ENCODE results near the gene HAO1. TPM values are rescaled to one million over a fixed set of nuclear protein-coding genes. Genes with fewer than 3 reads are reported as not detected.

HAO1 gene
- total and polyA plus RNA-seq, 2 of the 13 experiments (the other 11 are each of a cell fraction or from before 2014, with no cell fraction given), result 0.03 TPM; not detected in 1

- TF ChIP-seq MZF1 (CRISPR knock-in tag; IDR thresholded peaks at IDR 0.05; ENCODE audit: borderline replicate concordance), result no peak
- no peak for TF ChIP-seq HNF1B (CRISPR knock-in tag; IDR thresholded peaks at IDR 0.05)
Observed at GRCh38 chr20:7858734-7859250, 81.5 kb downstream of the HAO1 start (continued).

- ATAC-seq (no peak), FAIRE-seq (no peak), DNase-seq (ENCODE audit: low spot score) (no peak)
- intact Hi-C loops (cut with micrococcal nuclease; ENCODE audit: unreplicated experiment) (no loop called here), in situ Hi-C loops (cut with HindIII; ENCODE audit: extremely low pct_ligation_motif_present, low pct_unique_long_range_greater_than_20kb) (loop anchor here (5.0 to 10.0 kb wide), 2 partner anchors 744 to 1022 kb away; no protein-coding TSS in a partner anchor)
- no peaks in the 10 kb centered on the region for H3K36me3 ChIP-seq (replicated peaks in 1 of 2; ENCODE audit: control insufficient read depth in 1 of 2, insufficient read depth in 2 of 2, low read length in 2 of 2)
- no peak overlapping the region for H2AFZ ChIP-seq (ENCODE audit: low read length)
- no peak overlapping the region for H3K4me3 ChIP-seq (replicated peaks in 1 of 3; ENCODE audit: insufficient read depth in 1 of 3, low read depth in 2 of 3, low read length in 3 of 3)
- no peaks in the 10 kb centered on the region for H4K20me1 ChIP-seq (ENCODE audit: insufficient read depth, low read length)
- WGBS (ENCODE audit: low lambda C conversion rate), result under 1% methylated on average over 2 of the region's 2 CpGs
- H3K9me3 ChIP-seq (ENCODE audit: low read length), result no peaks in the 10 kb centered on the region
- H3K4me1 ChIP-seq (ENCODE audit: insufficient read depth, low read length), result peaks cover 4% of the 10 kb centered on the region; the same call in 1 of the 2 replicates
- no peak overlapping the region for H3K4me2 ChIP-seq (ENCODE audit: low read depth, low read length)
- H3K79me2 ChIP-seq (ENCODE audit: insufficient read depth, low read length), result no peaks in the 10 kb centered on the region
- no TSS peak for BruUV-seq (replicated peaks)
- no peaks in the 10 kb centered on the region for H3K27me3 ChIP-seq (ENCODE audit: control insufficient read depth in 1 of 2, insufficient read depth in 2 of 2, low read length in 2 of 2)
- ChIA-PET CTCF (ENCODE audit: low intra/inter-chr PET ratio, low total read pairs) (no interaction called here), POLR2A (no interaction called here)
- H3K27ac ChIP-seq (ENCODE audit: extremely low read length, insufficient read depth, low read length), result no peak overlapping the region
- TF ChIP-seq FOSL1 (CRISPR knock-in tag; IDR thresholded peaks at IDR 0.05; ENCODE audit: borderline replicate concordance) (no peak), ZNF180 (CRISPR knock-in tag; IDR thresholded peaks at IDR 0.05; ENCODE audit: borderline replicate concordance, low read depth) (no peak), FOXC1 (CRISPR knock-in tag; IDR thresholded peaks at IDR 0.05; ENCODE audit: borderline replicate concordance) (no peak), ZBTB44 (CRISPR knock-in tag; IDR thresholded peaks at IDR 0.05) (no peak), CC2D1A (CRISPR knock-in tag; IDR thresholded peaks at IDR 0.05) (no peak), RNF2 (conservative IDR thresholded peaks at IDR 0.05; ENCODE audit: low read depth) (no peak), ETV6 (CRISPR knock-in tag; conservative IDR thresholded peaks at IDR 0.05) (no peak), STAG1 (CRISPR knock-in tag; IDR thresholded peaks at IDR 0.05) (no peak), ZBTB20 (CRISPR knock-in tag; IDR thresholded peaks at IDR 0.05; ENCODE audit: borderline replicate concordance, low read depth) (no peak), SOX5 (CRISPR knock-in tag; IDR thresholded peaks at IDR 0.05; ENCODE audit: borderline replicate concordance) (no peak)
- H3K9ac ChIP-seq (ENCODE audit: insufficient read depth, low read depth, low read length), result no peak overlapping the region
Observed at GRCh38 chr20:7856756-7857155, 83.5 kb downstream of the HAO1 start.
